HG02885 (cell line): ENCODE results near the gene GAS7.
"Not testable (repeated sequence)": the region's sequence is repeated elsewhere in the genome, so short reads cannot be mapped to it uniquely, and the experiment has no call there.

Source experiments
- ATAC-seq: cut with Tn5 transposase; IDR thresholded peaks from one replicate; pipeline ENCODE4 v1.9.1; 2021; ENCODE audit warnings: mild to moderate bottlenecking; ENCODE audit not compliant: unreplicated experiment, poor library complexity

The GAS7 gene

DNA sequence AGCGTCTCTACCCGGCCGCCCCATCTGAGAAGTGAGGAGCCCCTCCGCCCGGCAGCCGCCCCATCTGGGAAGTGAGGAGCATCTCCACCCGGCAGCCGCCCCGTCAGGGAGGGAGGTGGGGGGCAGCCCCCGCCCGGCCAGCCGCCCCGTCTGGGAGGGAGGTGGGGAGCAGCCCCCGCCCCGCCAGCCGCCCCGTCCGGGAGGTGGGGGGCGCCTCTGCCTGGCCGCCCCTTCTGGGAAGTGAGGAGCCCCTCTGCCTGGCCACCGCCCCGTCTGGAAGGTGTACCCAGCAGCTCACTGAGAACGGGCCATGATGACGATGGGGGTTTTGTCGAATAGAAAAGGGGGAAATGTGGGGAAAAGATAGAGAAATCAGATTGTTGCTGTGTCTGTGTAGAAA is 140.9 kb downstream of the GAS7 start:
- not testable (repeated sequence) for ATAC-seq

DNA sequence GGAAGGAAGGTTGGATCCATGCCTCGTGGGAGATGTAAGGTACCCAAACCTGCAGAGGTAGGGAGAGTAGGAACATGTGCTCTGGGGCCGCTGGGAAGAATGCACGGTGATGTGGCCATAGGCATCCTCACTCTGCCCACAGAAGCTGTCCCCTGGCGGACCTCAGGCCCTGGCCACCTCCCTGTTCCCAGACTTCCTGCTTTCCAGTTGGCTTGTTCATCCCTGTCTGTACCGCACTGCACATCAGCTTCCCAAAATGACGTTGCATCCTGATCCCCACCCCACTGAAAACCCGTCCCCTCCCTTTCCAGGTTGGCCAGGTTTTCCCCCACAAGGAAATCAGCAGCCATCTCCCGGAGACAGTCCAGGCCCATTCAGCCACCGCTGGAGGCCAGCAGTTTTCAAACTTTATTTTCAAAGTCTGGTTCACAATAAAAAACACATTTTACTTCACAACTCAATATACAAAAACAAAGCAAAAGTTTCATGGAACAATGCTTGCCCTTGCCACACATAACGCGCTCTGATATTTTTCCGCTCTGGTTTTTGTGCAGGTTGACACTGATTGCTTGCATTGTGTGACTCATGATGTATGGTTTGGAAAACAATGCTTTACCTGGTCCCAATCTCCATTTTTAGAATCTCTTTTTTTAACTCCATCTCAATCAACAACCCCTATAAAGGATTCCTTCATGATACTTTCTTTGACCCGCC is 143.0 kb downstream of the GAS7 start:
- no peak for ATAC-seq

DNA sequence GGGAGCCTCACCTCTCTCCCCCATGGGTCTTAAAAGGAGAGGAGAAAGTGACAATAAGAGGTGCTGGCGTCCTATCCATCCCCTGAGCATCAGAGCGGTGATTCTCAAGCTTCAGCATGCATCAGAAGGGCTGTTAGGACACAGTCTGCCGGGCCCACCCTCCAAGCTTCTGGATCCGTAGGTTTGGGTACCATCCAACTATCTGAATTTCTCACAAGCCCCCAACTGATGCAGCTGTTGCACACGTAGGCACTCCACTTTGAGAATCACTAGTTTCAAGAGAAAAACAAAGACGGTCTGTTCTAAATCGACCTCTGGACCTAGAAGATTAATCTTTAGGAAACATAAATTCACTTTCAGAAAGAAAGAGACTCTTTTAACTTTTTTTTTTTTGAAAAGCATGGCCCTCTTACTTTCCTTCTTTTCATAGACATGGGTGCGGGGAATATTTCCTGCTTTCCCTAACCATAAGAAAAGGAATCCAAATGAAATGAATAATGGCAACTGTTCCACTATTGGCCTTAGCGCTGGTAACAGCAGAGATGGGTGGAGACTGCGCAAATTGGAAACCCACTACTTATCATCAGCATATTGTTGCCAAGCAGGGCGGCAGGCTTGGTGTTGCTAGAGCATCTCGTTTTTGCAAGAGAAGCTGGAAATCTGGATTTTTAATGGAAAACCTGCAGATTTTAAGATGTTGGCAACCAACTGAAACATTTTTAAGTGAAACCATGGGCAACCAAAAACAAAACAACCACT is 144.4 kb downstream of the GAS7 start:
- no peak for ATAC-seq

DNA sequence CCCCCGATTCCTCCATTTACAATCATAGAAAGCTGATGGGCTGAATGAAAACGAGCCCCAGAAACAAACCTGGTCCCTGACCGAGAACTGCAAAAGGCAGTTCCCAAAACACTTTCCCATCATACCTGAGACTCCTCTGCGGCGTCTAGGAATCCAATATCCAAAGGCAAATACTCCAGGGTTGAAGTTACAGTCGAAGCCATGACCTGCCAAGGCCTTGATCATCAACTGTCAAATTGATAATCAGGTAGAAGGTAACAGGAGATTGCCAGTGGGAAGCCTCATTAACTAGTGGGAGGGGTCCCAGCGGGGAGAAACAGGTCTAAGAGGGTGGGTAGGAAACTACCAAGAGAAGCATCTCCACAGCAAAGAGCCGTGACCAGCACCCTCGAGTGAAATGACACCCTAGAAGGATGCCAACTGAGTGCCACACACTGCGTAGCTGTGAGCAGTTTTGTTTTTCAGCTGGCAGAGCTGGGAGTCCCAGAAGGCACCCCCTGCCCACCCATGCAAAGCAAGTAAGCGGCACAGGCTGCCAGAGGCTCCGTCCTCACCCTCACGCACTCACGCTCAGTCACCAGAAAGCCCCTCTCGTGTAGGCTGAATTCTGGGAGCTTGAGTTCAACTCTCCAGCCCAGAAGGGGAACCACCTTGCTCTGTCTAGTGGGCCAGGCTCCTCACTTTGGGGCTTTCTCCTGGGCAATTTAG is 146.1 kb downstream of the GAS7 start:
- no peak for ATAC-seq

DNA sequence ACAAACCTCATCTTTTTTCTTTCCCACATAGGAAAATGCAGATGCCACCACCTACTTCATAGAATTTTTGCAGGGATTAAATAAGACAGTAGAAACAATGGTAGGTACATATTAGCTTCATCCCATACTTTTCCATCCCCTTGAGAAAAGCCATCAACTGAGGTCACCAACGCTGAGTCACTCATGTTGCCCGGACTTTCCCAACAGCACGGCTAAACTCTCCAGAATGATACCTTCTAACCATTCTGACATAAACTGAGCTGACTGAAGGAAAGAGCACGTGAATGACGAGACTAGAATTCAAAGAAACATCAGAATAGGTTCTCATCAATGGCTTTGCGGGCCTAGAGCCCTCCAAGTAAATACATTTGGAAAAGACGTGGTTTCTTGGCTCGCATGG is 147.3 kb downstream of the GAS7 start:
- ATAC-seq: no peak

DNA sequence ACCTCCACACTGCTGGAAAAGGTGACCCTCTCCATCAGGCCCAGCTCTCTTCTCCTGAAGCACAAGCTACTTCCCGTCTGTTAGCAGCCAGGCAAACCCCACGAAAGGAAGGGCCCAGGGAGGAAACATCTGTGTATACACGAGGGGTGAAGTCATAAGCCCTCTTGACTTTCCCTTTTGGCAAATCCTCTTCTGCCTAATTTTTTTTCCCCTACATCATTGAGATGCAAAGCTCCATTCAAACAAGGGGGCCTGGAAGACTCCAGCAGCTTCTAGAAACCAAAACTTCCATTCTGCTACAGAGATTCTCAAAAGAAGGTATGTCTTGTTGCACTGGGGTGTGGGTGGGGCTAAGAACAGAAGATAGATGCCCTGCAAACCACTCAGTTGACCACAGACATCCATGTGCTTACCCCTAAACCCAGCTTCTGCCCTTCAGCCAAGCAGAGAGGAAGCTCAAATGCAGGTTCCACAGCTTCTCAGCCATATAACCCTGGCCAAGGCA is 147.8 kb downstream of the GAS7 start:
- peak; percentile 50 for ATAC-seq

DNA sequence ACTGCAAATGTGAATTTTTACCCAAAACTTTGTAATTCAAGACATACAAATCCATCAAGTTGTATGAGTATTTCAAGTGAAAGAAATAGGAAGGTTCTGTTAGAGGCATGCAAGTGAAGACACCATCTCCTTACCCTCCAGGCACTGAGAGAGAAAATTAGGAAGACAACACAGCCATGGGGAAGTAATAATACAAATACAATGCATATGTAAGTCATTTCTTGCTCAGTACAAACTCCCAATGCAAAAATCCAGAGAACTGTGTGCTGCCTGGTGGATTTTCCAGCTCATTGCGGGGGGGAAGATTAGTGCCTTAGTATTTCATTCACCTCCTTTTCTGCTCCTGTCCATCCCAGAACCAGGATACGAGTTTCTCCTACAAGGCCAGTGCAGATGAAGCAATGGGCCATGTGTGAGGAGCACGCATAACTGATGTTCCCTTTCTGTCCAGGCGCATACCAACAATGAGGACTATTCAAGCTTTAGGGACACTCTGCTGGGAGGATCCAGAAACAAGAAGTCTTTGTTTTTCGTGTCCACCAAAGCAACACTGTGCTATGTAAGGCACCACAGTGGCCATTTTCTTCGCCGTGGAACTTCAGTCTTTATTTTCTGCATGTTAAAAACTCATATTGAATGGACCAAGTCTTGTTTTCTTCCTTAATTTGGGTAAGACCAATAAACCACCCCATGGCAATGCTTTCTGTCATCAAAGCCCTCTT is 149.6 kb downstream of the GAS7 start:
- ATAC-seq: no peak

DNA sequence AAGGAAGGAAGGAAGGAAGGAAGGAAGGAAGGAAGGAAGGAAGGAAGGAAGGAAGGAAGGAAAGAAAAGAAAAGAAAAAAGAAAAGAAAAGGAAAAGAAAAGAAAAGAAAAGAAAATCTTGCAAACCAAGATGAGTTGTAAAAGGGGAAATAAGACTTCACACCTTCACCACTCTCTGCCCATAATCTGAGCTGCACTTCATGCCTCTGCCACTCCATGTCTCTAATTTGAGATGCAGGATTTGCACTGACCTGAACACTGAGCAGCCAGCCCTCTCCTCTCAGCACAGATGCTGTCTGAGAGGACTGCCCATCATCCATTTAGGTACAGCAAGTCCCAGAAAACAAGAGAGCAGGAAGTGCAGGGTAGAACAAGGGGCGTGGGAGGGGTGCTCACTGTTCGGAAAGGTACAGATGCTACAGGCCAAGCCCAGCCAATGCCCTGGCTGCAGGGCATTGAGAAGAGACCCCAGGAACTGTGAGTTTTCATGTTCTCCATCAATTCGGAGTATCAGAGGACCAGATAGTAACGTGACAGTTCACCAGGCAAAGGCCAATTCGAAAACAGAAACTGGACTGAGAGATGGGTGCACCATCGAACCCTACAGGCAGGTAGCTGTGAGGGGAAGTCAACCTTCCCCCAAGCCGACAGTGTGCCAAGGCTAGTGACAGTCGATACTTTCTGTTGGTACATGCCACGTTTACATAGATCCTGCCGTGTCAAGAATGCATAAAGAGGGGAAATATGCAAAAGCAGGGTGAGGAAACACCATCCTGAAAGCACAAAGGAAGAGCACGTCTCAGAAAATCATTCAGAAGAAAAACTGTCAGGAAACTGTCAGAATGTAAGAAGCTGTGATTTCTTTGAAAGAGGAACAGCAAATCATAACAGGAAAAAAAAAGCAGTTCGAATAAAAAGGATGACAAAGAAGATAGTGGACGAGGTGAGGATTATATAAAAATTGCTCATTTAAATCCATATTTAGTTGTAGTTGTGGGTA is 151.3 kb downstream of the GAS7 start:
- ATAC-seq: peak; percentile 52

DNA sequence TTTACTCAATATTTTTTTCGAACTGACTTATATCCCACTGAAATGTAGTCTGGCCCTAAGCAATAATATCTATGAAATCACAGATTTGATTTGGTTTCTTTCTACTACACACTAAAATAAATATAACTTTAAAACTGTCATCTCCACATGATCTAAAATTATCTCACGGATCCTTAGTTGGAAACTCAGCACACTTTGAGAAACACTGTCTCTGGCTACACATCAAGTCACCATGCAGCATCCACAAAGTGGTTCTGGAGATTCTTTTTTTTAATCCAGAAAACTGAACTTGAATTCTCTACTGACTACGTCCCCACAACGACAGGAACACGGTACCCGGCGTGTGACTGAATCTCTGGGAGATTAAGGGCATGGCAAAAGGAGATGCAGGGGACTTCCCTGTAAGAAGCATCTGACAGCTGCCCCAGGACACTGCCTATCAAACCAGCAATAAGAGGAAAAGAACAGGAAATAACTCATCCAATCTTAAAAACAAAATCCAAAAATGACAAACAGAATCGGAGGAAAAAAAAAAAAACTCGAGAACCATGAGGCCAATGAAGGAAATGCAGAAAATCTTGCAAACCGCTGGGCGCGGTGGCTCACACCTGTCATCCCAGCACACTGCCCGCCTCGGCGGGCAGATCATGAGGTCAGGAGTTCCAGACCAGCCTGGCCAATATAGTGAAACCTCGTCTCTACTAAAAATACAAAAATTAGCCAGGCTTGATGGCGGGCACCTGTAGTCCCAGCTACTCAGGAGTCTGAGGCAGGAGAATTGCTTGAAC is 152.3 kb downstream of the GAS7 start:
- ATAC-seq: no peak

DNA sequence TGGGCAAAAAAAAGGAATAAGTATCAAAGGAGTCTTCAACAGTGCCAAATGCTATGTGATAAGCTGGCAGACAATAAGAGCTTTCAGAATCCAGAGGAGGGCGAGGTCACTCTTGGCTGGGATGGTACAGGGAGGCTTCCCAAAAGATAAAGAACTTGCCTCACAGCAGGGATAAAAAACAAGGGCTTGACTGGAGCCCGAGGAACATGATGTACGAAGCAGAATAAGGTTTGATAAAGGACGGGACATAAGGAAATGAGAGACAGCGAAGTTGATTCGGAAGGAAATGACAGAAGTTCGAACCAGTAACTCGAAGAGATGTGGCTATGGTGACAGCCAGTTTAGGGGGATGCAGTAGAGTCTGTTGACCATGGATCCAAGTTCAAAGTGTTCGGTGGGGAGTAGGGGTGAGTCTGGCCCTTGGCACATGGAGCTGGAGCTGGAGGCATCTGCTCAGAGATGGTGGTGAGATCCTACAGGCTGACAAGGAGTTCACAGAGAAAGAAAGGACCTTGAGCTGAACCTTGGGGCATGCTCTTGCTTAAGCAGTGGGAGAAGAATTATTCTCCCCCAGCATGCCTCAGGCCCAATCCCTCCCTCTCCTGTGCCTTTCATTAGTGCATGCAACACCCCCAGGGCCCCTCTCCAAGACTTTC is 155.7 kb downstream of the GAS7 start:
- ATAC-seq: no peak

DNA sequence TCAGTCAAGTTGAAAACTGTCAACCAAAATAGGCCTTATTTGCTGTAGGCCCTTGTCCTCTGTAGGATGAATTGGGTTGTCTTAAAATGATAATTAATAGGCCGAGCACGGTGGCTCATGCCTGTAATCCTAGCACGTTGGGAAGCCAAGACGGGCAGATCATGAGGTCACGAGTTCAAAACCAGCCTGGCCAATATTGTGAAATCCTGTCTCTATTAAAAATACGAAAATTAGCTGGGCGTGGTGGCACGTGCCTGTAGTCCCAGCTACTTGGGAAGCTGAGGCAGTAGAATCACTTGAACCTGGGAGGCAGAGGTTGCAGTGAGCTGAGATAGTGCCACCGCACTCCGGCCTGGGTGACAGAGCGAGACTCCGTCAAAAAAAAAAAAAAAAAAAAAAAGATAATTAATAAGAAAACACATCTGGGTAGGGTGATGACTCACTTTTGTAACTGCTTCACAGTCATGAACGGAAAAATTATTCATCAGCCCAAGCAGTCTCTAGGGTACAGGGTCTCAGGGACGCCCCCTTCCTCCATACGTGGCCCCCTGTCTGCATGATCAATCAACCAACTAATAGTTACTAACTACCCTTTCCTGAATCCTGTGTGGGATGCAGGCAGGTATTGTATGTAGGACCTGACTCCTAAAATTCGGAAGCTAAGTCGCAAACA is 156.4 kb downstream of the GAS7 start:
- ATAC-seq: peak; percentile 57

DNA sequence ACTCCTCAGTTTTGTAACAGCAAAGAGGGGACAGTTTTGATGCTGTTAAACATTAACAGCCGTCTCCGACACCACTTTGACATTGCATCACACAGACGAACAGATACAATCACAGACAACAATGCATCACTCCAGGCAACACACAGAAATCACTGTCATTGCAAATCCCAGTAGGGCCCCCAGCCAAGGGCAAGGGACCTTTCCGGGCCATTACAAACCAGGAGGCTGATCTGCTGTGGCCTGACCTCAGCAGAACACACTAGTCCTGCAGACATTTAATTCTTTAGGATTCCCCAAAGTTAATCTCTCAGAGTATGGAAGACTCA is 157.2 kb downstream of the GAS7 start:
- ATAC-seq: no peak

DNA sequence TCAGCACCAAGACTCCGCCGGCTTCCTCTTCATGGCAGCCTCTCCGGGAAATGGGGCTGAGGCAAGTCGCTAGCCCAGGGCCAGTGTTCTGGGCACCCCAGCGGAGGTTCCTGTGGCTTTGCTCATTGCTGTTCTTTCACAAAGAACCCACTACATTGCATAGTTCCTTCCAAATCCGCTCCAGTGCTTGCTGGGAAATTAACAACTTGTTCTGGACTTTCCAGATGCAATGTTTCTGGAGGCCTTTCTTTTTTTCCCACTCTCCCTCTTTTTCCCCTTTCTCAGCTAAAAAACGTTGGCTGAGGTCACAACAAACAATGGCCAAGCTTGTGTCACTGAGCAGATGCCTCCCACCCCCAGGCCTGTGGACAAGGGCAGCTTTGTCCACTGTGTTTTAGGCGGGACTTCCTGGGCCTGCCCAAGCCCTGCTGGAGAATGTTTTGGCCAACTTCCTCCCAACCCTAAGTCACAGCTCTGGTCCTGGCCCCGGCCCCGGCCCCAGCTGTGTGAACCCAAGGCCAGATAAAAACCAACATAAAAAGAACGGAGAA is 161.8 kb downstream of the GAS7 start:
- ATAC-seq: no peak

DNA sequence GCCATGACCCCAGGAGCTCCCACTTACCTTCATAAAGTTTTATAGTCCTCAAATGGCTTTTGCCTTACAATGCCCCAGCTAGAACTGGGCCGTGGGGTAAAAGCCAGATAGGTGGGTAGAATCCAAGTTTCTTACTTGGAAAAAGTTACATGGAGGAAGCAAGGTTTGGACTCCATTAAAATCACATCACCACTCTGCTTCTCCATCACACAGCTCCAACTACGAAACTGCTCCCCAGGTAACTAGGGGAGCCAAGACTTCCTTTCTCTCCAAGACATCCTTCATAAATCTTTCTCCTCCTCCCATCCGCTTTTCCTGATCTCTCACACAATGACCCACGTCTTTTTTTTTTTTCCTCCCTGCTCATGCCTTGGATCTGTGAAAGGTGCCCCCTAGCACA is 162.5 kb downstream of the GAS7 start:
- ATAC-seq: no peak

DNA sequence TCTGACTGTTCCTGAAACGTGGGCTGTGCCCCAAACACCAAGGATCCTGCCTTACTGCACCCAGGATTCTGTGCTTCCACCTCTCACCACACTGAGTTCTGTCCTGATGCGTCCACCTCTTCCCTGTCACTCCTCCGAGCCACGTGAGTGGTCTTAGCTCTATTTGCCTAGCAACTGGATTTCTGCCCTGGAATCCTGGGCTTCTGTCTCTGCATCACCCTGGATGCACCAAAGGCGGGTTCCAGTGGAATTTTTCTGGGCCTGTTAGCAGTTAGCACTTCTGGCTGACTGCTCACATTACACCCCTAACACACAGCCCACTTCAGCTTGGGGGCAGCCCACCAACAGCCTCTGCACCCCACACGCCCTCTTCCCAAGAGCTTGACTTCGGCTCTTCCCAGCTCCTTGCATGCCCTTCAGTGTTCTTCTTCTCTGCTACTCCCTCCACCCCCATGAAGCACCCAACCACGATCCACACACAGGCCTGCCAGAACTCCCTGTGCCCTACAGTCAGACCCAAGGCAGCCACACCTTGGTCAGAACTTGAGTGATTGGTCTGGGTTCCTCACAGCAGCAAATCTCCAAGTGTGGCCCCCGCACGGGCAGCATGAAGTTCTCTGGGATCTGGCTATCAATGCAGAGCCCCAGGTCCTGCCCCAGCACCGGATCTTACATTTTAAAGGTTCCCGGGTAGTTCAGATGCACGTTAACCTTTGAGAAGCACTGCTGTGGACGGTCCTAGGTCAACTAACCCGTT is 163.5 kb downstream of the GAS7 start:
- no peak for ATAC-seq

DNA sequence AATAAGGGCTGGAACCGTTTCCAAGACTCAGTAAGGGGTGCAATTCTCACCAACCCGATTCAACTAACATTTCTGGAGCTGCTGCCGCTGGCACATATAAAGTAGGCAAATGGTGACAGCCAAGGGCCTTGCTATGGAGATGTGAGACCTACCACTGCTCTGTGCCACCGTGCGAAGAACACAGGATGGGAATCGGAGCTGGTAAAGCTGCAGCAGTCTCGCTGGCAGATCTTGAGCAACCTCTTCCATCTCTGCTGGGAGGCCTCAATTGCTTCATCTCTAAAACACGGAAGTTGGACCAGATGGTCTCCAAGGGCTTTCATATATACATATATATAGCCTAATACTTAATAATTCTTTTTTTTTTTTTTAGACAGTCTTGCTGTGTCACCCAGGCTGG is 164.4 kb downstream of the GAS7 start:
- peak; percentile 40 for ATAC-seq

DNA sequence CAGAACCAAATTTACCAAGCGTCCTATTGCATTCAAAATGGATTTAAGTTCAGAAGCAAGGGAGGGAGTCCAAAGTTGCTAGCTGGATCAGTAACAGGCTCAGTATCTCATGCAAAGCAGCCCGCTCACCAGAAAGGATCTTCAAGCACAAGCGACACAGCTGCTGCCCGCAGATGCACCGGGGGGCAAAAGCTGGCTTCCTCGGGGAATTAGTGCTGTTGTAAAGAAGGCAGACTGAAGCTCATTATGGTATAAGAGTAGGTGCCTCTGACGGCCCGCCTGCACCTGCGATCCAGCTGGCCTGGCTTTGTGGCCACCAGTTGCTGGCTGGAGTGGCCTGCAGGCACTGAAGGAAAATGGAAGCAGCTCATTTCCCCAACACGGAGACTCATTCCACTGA is 165.0 kb downstream of the GAS7 start:
- peak; percentile 61 for ATAC-seq
